HEK293 (cell line): Measurements from ENCODE around the gene SERP1.

ENCODE experiments used
- CTCF ChIA-PET: fragments of 350-600 bp; formaldehyde crosslinking; extraction: SDS; loops from one replicate; lab custom pipeline; 2021; ENCODE audit warnings: antibody characterized with exemption; lab: Yijun Ruan, JAX
- POLR2A ChIA-PET: fragments of 300-600 bp; formaldehyde crosslinking; extraction: SDS; loops from one replicate; lab custom pipeline; 2020; ENCODE audit warnings: antibody characterized with exemption, inconsistent platforms; lab: Yijun Ruan, JAX
- H3K27ac ChIP-seq: fragments of 200-500 bp; sonication (Bioruptor generic); 2 replicates; pipeline ENCODE4 v1.5.1; 2014; ENCODE audit warnings: low read depth, low read length, control low read depth, inconsistent platforms; ENCODE audit errors: extremely low read depth
- H3K36me3 ChIP-seq, 2 experiments: fragments of 200-500 bp in 1 of 2; sonication (Bioruptor generic) in 1 of 2; 1 replicate in 1 of 2; 2 replicates in 1 of 2; pipeline ENCODE4 v1.5.1; 2014 to 2017; ENCODE audit warnings: inconsistent platforms in 2 of 2, low read length in 2 of 2; ENCODE audit not compliant: control insufficient read depth in 2 of 2, insufficient read depth in 1 of 2
- H3K4me1 ChIP-seq: fragments of 200-500 bp; sonication (Bioruptor generic); 2 replicates; pipeline ENCODE4 v1.5.1; 2014; ENCODE audit warnings: mild to moderate bottlenecking, low read length, inconsistent platforms; ENCODE audit not compliant: control insufficient read depth, insufficient read depth
- H3K4me3 ChIP-seq: 2 replicates; pipeline ENCODE4 v1.5.1; 2011; ENCODE audit warnings: low read depth, mild to moderate bottlenecking, control low read depth, low read length, moderate library complexity
- H3K9me3 ChIP-seq: fragments of 200-500 bp; sonication (Bioruptor generic); 2 replicates; pipeline ENCODE4 v1.5.1; 2014; ENCODE audit warnings: low read depth, low read length, inconsistent platforms; ENCODE audit not compliant: control insufficient read depth, insufficient read depth
- ELK4 ChIP-seq: IDR thresholded peaks from 2 replicates; pipeline ENCODE4 v1.6.1; 2011; ENCODE audit warnings: mild to moderate bottlenecking, low read depth, low read length, borderline replicate concordance
- HIC1 ChIP-seq: fragments of 450-650 bp; formaldehyde crosslinking; IDR thresholded peaks from 2 replicates; pipeline ENCODE4 v1.5.1; 2016; ENCODE audit warnings: missing biosample characterization, missing genetic modification characterization
- KLF7 ChIP-seq: fragments of 450-650 bp; formaldehyde crosslinking; IDR thresholded peaks from 2 replicates; pipeline ENCODE4 v1.5.1; 2016; ENCODE audit warnings: missing biosample characterization, missing genetic modification characterization, borderline replicate concordance
- PBX3 ChIP-seq: sonication (generic); formaldehyde crosslinking; IDR thresholded peaks from 2 replicates; pipeline ENCODE4 v1.8.1; 2022; ENCODE audit warnings: mild to moderate bottlenecking, moderate library complexity, missing genetic modification reagents
- PRDM1 ChIP-seq: fragments of 450-650 bp; formaldehyde crosslinking; IDR thresholded peaks from 2 replicates; pipeline ENCODE4; 2016; ENCODE audit warnings: missing biosample characterization, missing genetic modification characterization
- PRDM6 ChIP-seq: fragments of 450-650 bp; formaldehyde crosslinking; IDR thresholded peaks from 2 replicates; pipeline ENCODE4 v1.5.1; 2017; ENCODE audit warnings: missing biosample characterization, missing genetic modification characterization
- REPIN1 ChIP-seq: fragments of 450-650 bp; formaldehyde crosslinking; IDR thresholded peaks from 2 replicates; pipeline ENCODE4 v1.5.1; 2017; ENCODE audit warnings: missing biosample characterization, missing genetic modification characterization, low read depth
- SP3 ChIP-seq: fragments of 450-650 bp; formaldehyde crosslinking; IDR thresholded peaks from 2 replicates; pipeline ENCODE4 v1.5.1; 2016; ENCODE audit warnings: missing biosample characterization, missing genetic modification characterization
- ZFP3 ChIP-seq: fragments of 450-650 bp; formaldehyde crosslinking; IDR thresholded peaks from 2 replicates; pipeline ENCODE4 v1.5.1; 2016; ENCODE audit warnings: low read depth, missing biosample characterization, missing genetic modification characterization
- ZFP41 ChIP-seq: fragments of 450-650 bp; formaldehyde crosslinking; IDR thresholded peaks from 2 replicates; pipeline ENCODE4 v1.5.1; 2016; ENCODE audit warnings: missing biosample characterization, missing genetic modification characterization, borderline replicate concordance
- ZNF148 ChIP-seq: fragments of 450-650 bp; formaldehyde crosslinking; IDR thresholded peaks from 2 replicates; pipeline ENCODE4 v1.5.0; 2017; ENCODE audit warnings: missing biosample characterization, missing genetic modification characterization, borderline replicate concordance
- ZNF169 ChIP-seq: fragments of 450-650 bp; formaldehyde crosslinking; IDR thresholded peaks from 2 replicates; pipeline ENCODE4 v1.5.1; 2016; ENCODE audit warnings: missing biosample characterization, missing genetic modification characterization
- ZNF223 ChIP-seq: fragments of 450-650 bp; formaldehyde crosslinking; IDR thresholded peaks from 2 replicates; pipeline ENCODE4 v1.5.1; 2016; ENCODE audit warnings: missing biosample characterization, missing genetic modification characterization
- ZNF488 ChIP-seq: fragments of 450-650 bp; formaldehyde crosslinking; IDR thresholded peaks from 2 replicates; pipeline ENCODE4 v1.5.1; 2016; ENCODE audit warnings: missing biosample characterization, missing genetic modification characterization
- ZNF501 ChIP-seq: fragments of 450-650 bp; formaldehyde crosslinking; IDR thresholded peaks from 2 replicates; pipeline ENCODE4 v1.5.1; 2016; ENCODE audit warnings: missing biosample characterization, missing genetic modification characterization
- ZNF510 ChIP-seq: fragments of 450-650 bp; formaldehyde crosslinking; IDR thresholded peaks from 2 replicates; pipeline ENCODE4 v1.5.1; 2018; ENCODE audit warnings: mild to moderate bottlenecking, missing genetic modification characterization, missing biosample characterization; ENCODE audit not compliant: insufficient replicate concordance
- ZNF529 ChIP-seq: fragments of 450-650 bp; formaldehyde crosslinking; IDR thresholded peaks from 2 replicates; pipeline ENCODE4 v1.5.1; 2017; ENCODE audit warnings: missing genetic modification characterization, missing biosample characterization; ENCODE audit not compliant: insufficient replicate concordance
- ZNF555 ChIP-seq: fragments of 450-650 bp; formaldehyde crosslinking; conservative IDR thresholded peaks from 2 replicates; pipeline ENCODE4 v1.5.1; 2017; ENCODE audit warnings: missing biosample characterization, mild to moderate bottlenecking, missing genetic modification characterization, inconsistent platforms
- ZNF777 ChIP-seq: fragments of 450-650 bp; formaldehyde crosslinking; IDR thresholded peaks from 2 replicates; pipeline ENCODE4 v1.5.1; 2017; ENCODE audit warnings: missing biosample characterization, missing genetic modification characterization, borderline replicate concordance

SERP1 gene

GRCh38 chr3:150503402-150504099 lies 42.7 kb downstream of the SERP1 start:
- Histone ChIP-seq H3K27ac (no peak overlapping the region), H3K9me3 (no peaks in the 10 kb centered on the region), H3K4me3 (no peak overlapping the region), H3K4me1 (no peaks in the 10 kb centered on the region), H3K36me3 (no peaks in the 10 kb centered on the region)
- ChIA-PET CTCF (interaction anchor here (1.1 kb wide), 1 partner anchor 8 kb away, joined by 4 read pairs; no protein-coding TSS in a partner anchor), POLR2A (interaction anchor here (1.1 kb wide), 1 partner anchor 95 kb away, joined by 3 read pairs; the partner anchor contains the start of gene TSC22D2)
- TF ChIP-seq HIC1 (tag by site-specific recombination) (no peak), ZNF555 (no peak), REPIN1 (tag by site-specific recombination) (no peak), PBX3 (CRISPR knock-in tag) (no peak), ZFP41 (no peak), ZNF777 (no peak), PRDM6 (tag by site-specific recombination) (no peak), ZNF501 (tag by site-specific recombination) (no peak), KLF7 (no peak), ZNF148 (no peak), ZNF529 (tag by site-specific recombination) (no peak), PRDM1 (no peak), ZFP3 (tag by site-specific recombination) (no peak), ZNF510 (no peak), ELK4 (no peak), SP3 (tag by site-specific recombination) (no peak), ZNF488 (tag by site-specific recombination) (no peak), ZNF169 (no peak), ZNF223 (tag by site-specific recombination) (no peak)
